Activated CD4-positive, alpha-beta T cell treated with anti-CD3 and anti-CD28 coated beads for 1 hour (primary cell): ENCODE data around the gene GLYR1.

Experiments used
- DNase-seq: peaks from one replicate; pipeline ENCODE4 v3.0.0-alpha.2; 2020

GLYR1 gene

DNA sequence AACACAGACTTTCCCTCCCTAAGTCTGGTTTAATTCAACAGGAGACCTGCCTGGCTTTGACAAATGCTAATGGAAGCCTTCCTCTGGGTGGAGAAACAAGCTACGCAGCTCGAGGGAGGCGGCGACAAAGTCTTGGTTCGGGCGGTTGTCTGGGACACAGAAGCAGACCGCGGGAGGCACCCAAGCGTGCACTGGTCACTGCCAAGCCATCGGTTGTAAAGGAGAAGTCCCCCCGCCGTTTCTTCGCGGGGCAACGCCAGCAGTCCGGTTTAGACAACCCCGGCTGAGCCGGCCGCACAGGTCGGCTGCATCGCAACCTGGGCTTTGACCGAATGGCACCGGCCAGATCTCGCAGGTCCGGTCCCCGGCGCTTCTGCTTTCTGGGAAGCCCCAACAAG is 586 bp downstream of the GLYR1 start:
- DNase-seq = no peak

GRCh38 chr16:4840984-4841383 is 6.1 kb downstream of the GLYR1 start:
- no peak for DNase-seq

DNA sequence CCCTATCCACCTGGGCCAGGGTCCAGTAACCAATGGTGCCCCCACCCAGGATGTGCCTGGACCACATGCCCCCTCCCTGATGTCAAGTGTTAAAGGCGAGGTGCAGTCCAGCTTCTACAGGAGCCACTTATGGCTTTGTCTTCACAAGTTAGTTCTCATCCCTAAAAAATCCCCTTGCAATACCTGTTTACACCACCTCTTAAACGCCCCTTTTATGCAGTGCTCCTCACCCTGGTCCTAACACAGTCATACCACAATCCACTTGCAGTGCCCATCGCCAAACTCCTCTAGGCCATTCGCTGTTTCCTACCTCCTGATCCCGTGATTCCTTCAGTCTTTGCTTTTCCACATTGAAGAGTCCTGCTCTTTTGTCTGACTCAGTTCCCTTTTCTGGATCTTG is 7.1 kb downstream of the GLYR1 start:
- DNase-seq = no peak

GRCh38 chr16:4837733-4838501 is 9.2 kb downstream of the GLYR1 start:
- no peak for DNase-seq

DNA sequence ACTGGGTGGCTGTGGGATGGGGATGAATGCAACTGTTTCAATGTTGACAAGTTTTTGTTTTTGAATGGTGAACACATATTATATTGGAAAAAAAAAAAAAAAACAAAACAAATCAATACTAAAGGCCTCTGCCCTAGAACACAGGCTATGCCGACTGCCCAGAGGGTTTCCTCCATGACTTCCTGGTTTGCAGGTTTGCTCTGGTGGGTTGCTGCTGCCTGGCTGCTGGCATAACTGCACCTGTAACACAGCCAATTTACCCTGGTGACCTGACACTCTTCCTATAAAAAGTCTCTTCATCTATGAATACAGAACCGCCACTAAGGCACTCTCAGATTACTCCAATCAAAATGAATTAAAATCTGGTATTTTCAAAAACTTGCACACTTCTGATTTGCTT is 10.4 kb downstream of the GLYR1 start:
- no peak for DNase-seq

- no peak for DNase-seq
These were observed 13.5 kb downstream of the GLYR1 start for GRCh38 chr16:4833584-4833983.

- DNase-seq = no peak
These were observed 14.3 kb downstream of the GLYR1 start for GRCh38 chr16:4832698-4833343.

DNA sequence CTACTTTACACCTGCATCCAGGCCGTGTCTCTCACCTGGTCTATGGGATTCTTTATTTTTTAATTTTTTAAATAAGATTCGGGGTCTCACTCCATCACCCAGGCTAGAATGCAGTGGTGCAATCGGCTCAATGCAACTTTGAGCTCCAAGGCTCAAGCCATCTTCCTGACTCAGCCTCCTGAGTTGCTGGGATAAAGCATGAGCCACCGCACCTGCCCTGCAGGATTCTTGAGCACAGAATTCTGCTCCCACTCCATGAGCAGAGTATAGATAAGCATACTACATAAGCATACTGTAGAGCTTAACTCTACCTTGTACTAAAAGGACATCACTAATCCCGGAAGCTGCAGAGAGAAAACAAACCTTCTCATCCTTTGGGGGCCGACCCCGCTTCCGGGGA is 15.5 kb downstream of the GLYR1 start:
- DNase-seq = no peak

- DNase-seq = no peak
These were observed 16.7 kb downstream of the GLYR1 start for GRCh38 chr16:4830408-4830807.

DNA sequence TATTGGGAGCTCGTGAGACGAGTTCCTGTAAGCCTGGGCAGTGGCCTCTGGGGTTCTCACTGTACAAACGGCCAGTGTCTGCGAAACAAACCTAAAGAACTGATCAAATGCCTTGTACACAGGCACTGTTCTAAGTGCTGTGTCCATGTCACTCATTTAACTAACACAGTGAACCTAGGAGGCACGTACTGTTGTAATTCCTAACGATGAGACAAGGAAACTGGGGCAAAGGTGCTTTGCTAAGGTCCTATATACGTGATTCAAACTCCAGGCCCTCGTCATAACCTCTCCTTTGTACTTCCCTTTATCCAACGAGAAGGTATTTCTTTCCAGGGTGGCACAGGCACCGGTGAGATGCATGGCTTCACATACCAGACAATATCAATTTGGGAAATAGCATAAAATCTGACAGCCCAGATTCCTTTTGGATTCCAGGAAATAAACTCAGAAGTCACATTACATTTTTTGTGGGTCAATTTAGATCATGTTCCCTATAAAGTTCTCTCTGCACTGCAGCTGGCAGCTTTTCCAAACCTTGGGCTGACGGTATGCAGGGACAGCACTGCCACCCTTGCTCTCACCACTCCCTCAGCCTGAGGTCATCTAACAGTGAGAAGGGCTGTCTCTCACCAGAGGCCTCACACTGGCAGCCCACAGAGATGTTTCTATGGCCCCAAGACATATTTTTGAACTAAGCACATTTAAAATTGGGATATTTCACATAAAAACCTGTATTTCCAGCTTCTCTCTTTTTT is 18.3 kb downstream of the GLYR1 start:
- no peak for DNase-seq

GRCh38 chr16:4826980-4827379 is 20.1 kb downstream of the GLYR1 start:
- no peak for DNase-seq

- DNase-seq = no peak
These were observed 20.6 kb downstream of the GLYR1 start for GRCh38 chr16:4826526-4826925.

DNA sequence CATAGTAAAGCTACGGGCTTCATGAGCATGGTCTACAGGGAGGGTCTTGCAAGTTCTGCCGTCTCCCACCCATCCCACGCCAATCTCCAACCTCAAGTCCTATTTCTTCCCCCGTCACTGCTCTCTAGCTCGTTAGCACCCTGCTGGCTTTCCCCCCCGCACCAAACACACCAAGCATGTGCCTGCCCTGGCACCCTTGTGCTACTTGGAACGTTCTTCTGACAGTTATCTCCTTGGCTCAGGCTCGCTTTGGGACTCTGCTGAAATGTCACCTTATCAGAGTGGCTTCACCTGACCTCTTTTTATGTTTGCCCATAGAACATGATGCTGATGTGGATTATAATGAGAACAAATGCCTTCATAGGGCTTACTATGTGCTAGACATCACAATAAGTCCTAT is 21.9 kb downstream of the GLYR1 start:
- DNase-seq = no peak

DNA sequence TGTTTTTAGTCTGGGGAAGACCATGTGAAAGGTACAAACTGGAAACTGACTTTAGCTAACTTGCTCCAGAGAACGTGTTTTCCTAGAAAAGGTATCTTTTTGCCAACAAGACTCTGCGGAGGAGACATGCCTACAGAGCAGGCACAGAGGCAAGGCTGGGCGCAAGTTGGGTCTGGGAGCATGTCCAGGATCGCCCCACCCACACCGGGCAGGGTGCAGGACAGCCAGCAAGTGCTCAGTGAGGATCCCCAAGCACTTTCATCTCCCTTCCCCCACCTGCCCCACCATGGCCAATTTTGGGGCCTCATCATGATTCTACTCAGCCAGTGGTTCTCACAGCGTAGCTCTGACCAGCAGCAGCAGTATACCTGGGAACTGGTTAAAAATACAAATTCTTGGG is 26.4 kb downstream of the GLYR1 start:
- no peak for DNase-seq

DNA sequence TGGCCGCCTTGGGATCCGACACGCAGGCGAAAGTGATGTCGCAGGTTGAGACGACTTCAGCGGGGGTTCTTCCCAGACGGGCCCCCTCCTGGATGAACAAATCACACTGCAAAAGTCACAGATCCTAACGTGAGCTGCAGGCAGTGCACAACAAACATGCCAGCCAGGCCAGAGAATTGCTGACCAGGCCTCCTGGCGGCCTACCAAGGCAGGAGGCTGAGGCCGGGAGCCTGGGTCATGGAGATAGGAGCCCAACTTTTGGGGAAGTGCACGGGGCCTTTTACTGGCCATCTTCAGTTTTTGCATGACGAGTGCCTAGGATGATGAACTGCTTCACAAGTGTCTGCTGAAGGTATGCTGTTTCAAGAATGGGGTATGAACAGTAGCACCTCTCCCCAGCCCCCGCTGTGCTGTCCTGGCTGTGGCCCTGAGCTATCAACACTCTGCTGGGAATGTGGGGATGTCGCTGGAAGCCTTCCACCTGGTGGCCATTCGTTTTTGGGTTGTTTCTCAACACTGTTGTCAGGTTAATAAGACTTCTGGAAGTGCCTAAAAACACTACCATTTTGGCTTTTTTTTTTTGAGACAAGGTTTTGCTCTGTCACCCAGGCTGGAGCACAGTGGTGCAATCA is 32.4 kb downstream of the GLYR1 start:
- no peak for DNase-seq

DNA sequence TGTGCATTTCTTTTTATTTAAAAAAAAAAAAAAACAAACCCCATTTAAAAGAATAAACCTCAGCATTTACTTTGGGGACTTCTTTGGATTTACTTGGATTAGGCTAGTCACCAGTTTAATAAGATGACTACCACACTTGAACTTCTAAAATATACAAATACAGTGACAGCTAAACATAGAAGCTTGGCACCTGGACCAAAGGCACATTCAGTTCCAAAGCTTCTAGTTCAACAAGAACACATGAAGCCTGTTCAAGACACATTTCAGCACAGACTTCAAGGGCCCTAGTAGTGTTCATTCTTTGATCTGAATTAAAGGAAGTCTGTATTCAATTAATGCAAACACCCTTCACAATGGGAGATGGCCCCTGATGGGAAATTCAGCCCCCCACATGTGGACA is 33.0 kb downstream of the GLYR1 start:
- no peak for DNase-seq

DNA sequence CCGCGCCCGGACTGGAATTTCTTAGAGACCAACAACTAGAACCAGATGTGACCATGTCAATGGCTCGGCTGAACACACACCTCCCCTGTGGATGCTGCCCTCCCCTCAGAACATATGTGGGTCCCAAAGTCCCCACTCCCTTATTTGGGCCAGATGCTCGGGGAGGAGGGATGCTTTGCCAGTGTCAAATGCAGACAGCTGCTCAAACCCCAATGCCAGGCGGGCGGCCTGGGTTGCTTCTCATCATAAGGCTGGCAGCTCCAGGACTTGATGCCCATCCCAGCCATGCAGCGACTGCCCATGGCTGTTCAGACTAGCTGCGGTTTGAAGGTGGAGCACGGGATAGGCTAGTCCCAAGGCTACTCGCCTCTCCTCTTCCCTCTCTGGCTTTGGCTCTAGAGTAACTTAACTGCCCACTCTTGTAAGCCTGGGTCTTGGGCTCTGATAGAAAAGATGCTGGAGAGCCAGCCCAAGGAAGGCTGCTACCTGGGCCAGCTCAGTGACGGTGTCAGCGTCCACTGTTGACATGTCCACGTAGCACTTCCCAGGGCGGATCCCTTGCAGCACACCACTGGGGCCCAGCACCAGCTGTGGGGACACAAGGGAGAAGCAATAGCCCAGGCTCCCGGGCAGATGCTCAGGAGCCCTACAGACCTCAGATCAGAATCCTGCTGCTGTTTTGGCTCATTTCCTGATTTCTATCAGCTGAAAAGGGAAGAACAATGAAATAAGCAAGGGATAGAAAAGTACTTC is 33.7 kb downstream of the GLYR1 start:
- DNase-seq = no peak

DNA sequence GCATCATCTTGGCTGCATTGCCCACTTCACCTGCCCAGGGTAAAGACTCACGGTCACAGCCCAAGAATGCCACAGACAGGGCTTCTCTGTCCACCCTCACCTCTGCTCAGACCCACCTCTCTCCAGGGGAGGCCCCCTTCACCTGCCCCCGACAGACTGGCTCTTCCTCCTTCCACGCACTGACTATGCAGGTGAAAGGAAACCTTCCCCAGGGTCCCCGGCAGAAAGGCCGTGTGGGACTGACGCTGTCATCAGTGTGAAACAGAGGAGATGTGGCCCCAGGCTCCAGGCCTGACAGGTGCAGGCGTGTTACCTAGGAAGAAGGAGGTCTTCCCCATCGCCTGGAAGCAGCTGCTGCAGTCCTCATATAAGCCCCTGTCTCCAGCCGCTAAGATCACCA is 35.3 kb downstream of the GLYR1 start:
- DNase-seq = no peak

GRCh38 chr16:4811242-4811641 is 35.8 kb downstream of the GLYR1 start:
- DNase-seq = no peak

- no peak for DNase-seq
These were observed 40.8 kb downstream of the GLYR1 start for GRCh38 chr16:4806280-4806679.

- DNase-seq = no peak
These were observed 41.9 kb downstream of the GLYR1 start for GRCh38 chr16:4805231-4805630.

- no peak for DNase-seq
These were observed 43.0 kb downstream of the GLYR1 start for GRCh38 chr16:4803898-4804762.
